GM10847 (cell line): ENCODE results near the gene TENM4.

Experiments used
- POLR2A ChIP-seq: IDR thresholded peaks from 2 replicates; pipeline ENCODE4 v1.6.1; 2011; ENCODE audit not compliant: insufficient read length; ENCODE audit errors: extremely low read depth

Gene TENM4

GRCh38 chr11:79071190-79071589 is 369.6 kb downstream of the TENM4 start:
- no peak for TF ChIP-seq POLR2A

- no peak for TF ChIP-seq POLR2A
Observed at GRCh38 chr11:79070518-79070917, 370.3 kb downstream of the TENM4 start.

GRCh38 chr11:79069504-79069903 is 371.3 kb downstream of the TENM4 start:
- no peak for TF ChIP-seq POLR2A

- TF ChIP-seq POLR2A, result no peak
Observed at GRCh38 chr11:79068356-79068755, 372.5 kb downstream of the TENM4 start.

- no peak for TF ChIP-seq POLR2A
Observed at GRCh38 chr11:79067352-79067679, 373.5 kb downstream of the TENM4 start.

GRCh38 chr11:79066456-79067351 is 374.1 kb downstream of the TENM4 start:
- no peak for TF ChIP-seq POLR2A

- TF ChIP-seq POLR2A, result no peak
Observed at GRCh38 chr11:79062814-79063762, 377.7 kb downstream of the TENM4 start.

- no peak for TF ChIP-seq POLR2A
Observed at GRCh38 chr11:79060081-79060953, 380.5 kb downstream of the TENM4 start.

- TF ChIP-seq POLR2A, result no peak
Observed at GRCh38 chr11:79059141-79059540, 381.7 kb downstream of the TENM4 start.

GRCh38 chr11:79055856-79056631 is 384.8 kb downstream of the TENM4 start:
- TF ChIP-seq POLR2A, result no peak

GRCh38 chr11:79054636-79055035 is 386.2 kb downstream of the TENM4 start:
- TF ChIP-seq POLR2A, result no peak

GRCh38 chr11:79052544-79052943 is 388.3 kb downstream of the TENM4 start:
- no peak for TF ChIP-seq POLR2A

GRCh38 chr11:79050786-79051185 is 390.0 kb downstream of the TENM4 start:
- TF ChIP-seq POLR2A, result no peak

- no peak for TF ChIP-seq POLR2A
Observed at GRCh38 chr11:79049741-79050179, 391.1 kb downstream of the TENM4 start.
